MM.1S (cell line): Measurements from ENCODE around the gene MOB3B.

Source experiments
- EZH2 ChIP-seq: fragments of 300-600 bp; sonication (generic); optimal IDR thresholded peaks from 2 replicates; pipeline ENCODE3; 2017; ENCODE audit warnings: low read depth, mild to moderate bottlenecking, antibody characterized with exemption, low read length, mixed read lengths
- EZH2phosphoT487 ChIP-seq: fragments of 300-600 bp; sonication (generic); IDR thresholded peaks from 2 replicates; pipeline ENCODE4 v1.6.1; 2018; ENCODE audit warnings: antibody characterized with exemption, low read length
- TF ChIP-seq, protein P1 (sequence below): fragments of 300-600 bp; sonication (generic); IDR thresholded peaks from 2 replicates; pipeline ENCODE4 v1.5.1; 2016; ENCODE audit warnings: antibody characterized with exemption, low read length, mixed read lengths

DNA sequence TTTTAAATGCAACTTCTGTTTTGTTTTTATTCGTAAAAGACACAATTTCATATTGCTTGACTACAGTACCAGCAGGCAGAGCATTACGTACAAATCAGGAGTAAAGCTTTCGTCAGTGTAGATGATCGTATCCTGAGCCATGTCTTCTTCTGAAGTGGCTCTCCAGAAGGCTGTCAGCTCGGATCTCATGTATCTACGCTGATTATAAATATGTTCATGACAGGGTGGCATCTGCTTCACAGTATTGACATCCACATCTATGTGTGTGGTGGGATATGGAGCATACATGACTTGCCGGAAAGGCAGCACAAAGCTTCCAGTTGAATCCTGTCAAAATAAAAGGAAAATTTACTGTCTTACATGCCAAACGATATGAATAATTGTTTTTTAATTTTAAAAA, 26.9 kb upstream of the MOB3B start:
- TF ChIP-seq, protein P1, sequence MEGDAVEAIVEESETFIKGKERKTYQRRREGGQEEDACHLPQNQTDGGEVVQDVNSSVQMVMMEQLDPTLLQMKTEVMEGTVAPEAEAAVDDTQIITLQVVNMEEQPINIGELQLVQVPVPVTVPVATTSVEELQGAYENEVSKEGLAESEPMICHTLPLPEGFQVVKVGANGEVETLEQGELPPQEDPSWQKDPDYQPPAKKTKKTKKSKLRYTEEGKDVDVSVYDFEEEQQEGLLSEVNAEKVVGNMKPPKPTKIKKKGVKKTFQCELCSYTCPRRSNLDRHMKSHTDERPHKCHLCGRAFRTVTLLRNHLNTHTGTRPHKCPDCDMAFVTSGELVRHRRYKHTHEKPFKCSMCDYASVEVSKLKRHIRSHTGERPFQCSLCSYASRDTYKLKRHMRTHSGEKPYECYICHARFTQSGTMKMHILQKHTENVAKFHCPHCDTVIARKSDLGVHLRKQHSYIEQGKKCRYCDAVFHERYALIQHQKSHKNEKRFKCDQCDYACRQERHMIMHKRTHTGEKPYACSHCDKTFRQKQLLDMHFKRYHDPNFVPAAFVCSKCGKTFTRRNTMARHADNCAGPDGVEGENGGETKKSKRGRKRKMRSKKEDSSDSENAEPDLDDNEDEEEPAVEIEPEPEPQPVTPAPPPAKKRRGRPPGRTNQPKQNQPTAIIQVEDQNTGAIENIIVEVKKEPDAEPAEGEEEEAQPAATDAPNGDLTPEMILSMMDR: no peak
- TF ChIP-seq EZH2: no peak
- no peak for TF ChIP-seq EZH2phosphoT487
